Colonic mucosa (tissue), 4 donors: ENCODE measurements around the gene ICAM4. TPM values are rescaled to one million over a fixed set of nuclear protein-coding genes. Genes with fewer than 3 reads are reported as not detected.
"Not testable (repeated sequence)": the region's sequence is repeated elsewhere in the genome, so short reads cannot be mapped to it uniquely, and the experiment has no call there.

ENCODE experiments used
- DNase-seq: peaks from one replicate; pipeline ENCODE4 v3.0.0-alpha.2; 2020
- H3K27ac ChIP-seq: fragments of 200-600 bp; one replicate; pipeline ENCODE4 v1.8.0; 2021
- H3K27me3 ChIP-seq: fragments of 200-600 bp; one replicate; pipeline ENCODE4 v1.8.0; 2021
- H3K36me3 ChIP-seq: fragments of 200-600 bp; one replicate; pipeline ENCODE4 v1.8.0; 2021
- H3K4me1 ChIP-seq: fragments of 200-600 bp; one replicate; pipeline ENCODE4 v1.8.0; 2021; ENCODE audit warnings: mild to moderate bottlenecking
- H3K4me3 ChIP-seq: fragments of 200-600 bp; one replicate; pipeline ENCODE4 v1.8.0; 2021
- H3K9ac ChIP-seq, 2 donors: one replicate each; pipeline ENCODE4 v1.7.0; 2013; ENCODE audit warnings: control low read depth in 2 of 2, low read depth in 2 of 2, low read length in 2 of 2
- H3K9me3 ChIP-seq: fragments of 200-600 bp; one replicate; pipeline ENCODE4 v1.8.0; 2021
- CTCF ChIP-seq: fragments of 200-600 bp; IDR thresholded peaks from one replicate; pipeline ENCODE4 v1.8.0; 2022; ENCODE audit warnings: antibody characterized with exemption, mild to moderate bottlenecking
- intact Hi-C: fragments of 100-400 bp; cut with DNase I; formaldehyde crosslinking; loops from one replicate; pipeline ENCODE4 v1.14.1; 2022
- total RNA-seq, 2 donors: library from RNA; stranded (reverse); fragmentation: NEBNext Ultra II Directional in 1 of 2; extraction: Animal tissue kit (Norgen Biotek cat#: 25700) in 1 of 2; gene quantifications; one replicate each; pipeline ENCODE4 v1.2.1, GENCODE V29; 2021
- donor health status: healthy.
- donor health status: DM: no; HTN: no; CAD: no.
- donor health status: DM: no; HTN: no; CAD: no.

ICAM4 gene
- total RNA-seq, 2 donors from 2014 or later, result 0.19 to 0.37 TPM

DNA sequence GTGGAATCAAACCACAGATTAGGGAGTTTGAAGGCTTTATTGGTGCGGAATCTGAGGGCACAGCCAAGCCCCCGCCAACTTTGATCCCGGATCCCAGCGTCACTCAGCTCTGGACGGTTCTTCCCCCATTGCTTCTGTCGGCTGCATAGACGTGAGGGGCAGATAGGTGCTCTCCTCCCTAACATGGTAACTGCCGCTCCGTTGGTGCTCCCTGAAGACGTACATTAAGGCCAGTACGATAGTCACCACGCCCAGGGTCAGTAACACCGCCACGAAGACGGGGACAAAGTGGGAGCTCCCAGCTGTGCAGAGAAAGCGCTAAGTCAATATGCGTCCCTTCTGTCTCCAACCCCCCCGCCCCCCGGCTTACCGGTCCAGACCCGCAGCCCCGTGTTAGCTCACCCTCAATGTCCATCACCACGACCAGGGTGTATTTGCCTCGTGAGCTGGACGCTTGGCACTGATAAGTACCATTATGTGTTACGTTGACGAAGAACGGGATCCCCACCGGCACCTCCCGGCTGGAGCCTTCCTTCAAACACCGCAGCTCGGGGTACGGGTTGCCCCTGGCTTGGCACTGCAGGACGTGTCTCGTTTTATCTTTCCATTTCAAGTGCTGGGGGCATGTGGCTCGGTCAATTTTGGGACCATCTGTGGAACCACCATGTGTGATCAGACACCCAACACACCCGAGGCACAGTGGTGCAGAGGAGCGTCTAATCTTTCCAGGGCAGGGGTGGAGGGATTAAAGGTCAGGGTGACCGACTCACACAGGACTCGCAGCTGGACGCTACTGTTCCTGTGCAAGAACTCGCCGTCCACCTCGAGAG lies 47.2 kb downstream of the ICAM4 start:
- TF ChIP-seq CTCF, result no peak
- peak overlapping the region; percentile 85 for H3K4me3 ChIP-seq
- peak overlapping the region; percentile 84 for H3K27ac ChIP-seq
- no peaks in the 10 kb centered on the region for H3K27me3 ChIP-seq
- peaks cover 5% of the 10 kb centered on the region for H3K36me3 ChIP-seq
- no peaks in the 10 kb centered on the region for H3K9me3 ChIP-seq
- peaks cover 8% of the 10 kb centered on the region for H3K4me1 ChIP-seq
- DNase-seq, result peak; percentile 60
- H3K9ac ChIP-seq, result peak overlapping the region; percentile 56 to 73
- intact Hi-C loops, result loop anchor here (5.0 kb wide), 1 partner anchor 67 kb away; no protein-coding TSS in a partner anchor

DNA sequence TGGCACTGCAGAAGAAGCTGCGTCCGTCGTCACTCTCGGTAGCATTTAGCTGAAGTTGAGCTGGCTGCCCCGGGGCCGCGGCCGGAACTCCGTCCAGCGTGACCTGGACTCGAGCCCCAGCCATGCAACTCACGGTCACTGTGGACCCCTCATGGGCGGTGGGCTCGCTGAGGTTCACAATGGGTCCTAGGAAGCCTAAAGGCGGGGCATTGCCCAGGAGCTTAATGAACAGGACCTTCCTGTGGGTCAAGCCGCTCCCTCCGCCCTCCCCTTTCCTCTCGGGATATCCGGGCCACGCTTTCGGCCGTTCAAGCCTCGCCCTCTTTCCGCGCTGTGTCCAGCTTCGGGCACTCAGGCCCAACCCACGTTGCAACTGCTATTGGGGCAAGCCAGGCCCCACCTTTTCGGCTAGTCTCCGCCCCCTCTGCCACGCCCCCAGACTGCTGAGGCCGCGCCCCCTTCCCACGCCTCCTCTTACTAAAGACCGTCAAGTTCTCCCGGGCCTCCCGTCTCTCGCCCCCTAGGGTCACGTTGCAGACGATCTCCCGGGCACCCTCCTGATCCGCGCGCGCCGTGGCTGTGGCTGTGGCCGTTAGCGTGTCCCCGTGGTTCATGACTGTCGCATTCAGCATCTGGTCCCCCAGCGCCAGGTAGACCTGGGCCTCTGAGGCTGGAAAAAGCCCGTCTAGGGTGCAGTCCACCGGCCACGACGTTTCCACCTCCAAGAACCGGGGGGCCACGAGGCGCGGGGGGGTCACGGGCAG lies 48.0 kb downstream of the ICAM4 start:
- peak; percentile 99 for DNase-seq
- Histone ChIP-seq H3K27ac (peak overlapping the region; percentile 84), H3K9me3 (no peaks in the 10 kb centered on the region), H3K4me1 (peaks cover 8% of the 10 kb centered on the region), H3K9ac (peak overlapping the region; percentile 52 to 73), H3K4me3 (peak overlapping the region; percentile 85), H3K36me3 (peaks cover under 1% of the 10 kb centered on the region), H3K27me3 (no peaks in the 10 kb centered on the region)
- no peak for TF ChIP-seq CTCF
- intact Hi-C loops, result loop anchor here (5.0 kb wide), 2 partner anchors 48 to 67 kb away; partner anchors contain the start of gene TYK2

GRCh38 chr19:10335352-10335985 lies 48.7 kb downstream of the ICAM4 start:
- Histone ChIP-seq H3K27ac (no peak overlapping the region), H3K36me3 (no peaks in the 10 kb centered on the region), H3K4me3 (no peak overlapping the region), H3K4me1 (peaks cover 8% of the 10 kb centered on the region), H3K27me3 (no peaks in the 10 kb centered on the region), H3K9me3 (no peaks in the 10 kb centered on the region), H3K9ac (peak overlapping the region in 1 of 2 donors; percentile 73)
- intact Hi-C loops, result loop anchor here (5.0 kb wide), 1 partner anchor 47 kb away; the partner anchor contains the start of gene TYK2
- DNase-seq, result no peak
- TF ChIP-seq CTCF, result no peak

DNA sequence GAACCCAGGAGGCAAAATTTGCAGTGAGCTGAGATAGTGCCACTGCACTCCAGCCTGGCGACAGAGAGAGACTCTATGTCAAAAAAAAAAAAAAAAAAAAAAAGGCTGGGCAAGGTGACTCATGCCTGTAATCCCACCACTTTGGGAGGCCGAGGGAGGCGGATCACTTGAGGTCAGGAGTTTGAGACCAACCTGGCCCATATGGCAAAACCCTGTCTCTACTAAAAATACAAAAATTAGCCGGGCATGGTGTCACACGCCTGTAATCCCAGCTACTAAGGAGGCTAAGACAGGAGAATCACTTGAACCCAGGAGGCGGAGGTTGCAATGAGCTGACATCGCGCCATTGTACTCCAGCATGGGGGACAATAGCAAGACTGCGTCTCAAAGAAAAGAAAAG lies 50.0 kb downstream of the ICAM4 start:
- DNase-seq, H3K9me3 ChIP-seq, H3K9ac ChIP-seq, H3K27me3 ChIP-seq, H3K4me1 ChIP-seq, H3K4me3 ChIP-seq, H3K27ac ChIP-seq, H3K36me3 ChIP-seq: not testable (repeated sequence)
- intact Hi-C loops, result loop anchor here (5.0 kb wide), 1 partner anchor 46 kb away; the partner anchor contains the start of gene TYK2

Other genes with a start within 250 kb of the ICAM4 start
- gene SHFL, start 200.6 kb upstream of the ICAM4 start, total RNA-seq, result 10 to 100 TPM; 15.1 to 21.3 TPM
- gene ANGPTL6, start 184.3 kb upstream of the ICAM4 start, total RNA-seq, result under 1 TPM in 1 of 2 donors, not detected in 1; 0.21 TPM
- gene PPAN, start 180.6 kb upstream of the ICAM4 start, total RNA-seq, result 10 to 100 TPM; 21.6 to 53.8 TPM
- 10 to 100 TPM in 1 of 2 donors, 1 to 10 TPM in 1; 7.6 to 16.7 TPM for gene P2RY11, start 175.3 kb upstream of the ICAM4 start, total RNA-seq
- 100 to 1,000 TPM; 141 to 202 TPM for gene EIF3G, start 167.1 kb upstream of the ICAM4 start, total RNA-seq
- 100 to 1,000 TPM in 1 of 2 donors, 10 to 100 TPM in 1; 36.3 to 139 TPM for gene DNMT1, start 92.0 kb upstream of the ICAM4 start, total RNA-seq
- gene S1PR2, start 55.6 kb upstream of the ICAM4 start, total RNA-seq, result 1 to 10 TPM; 2.4 to 5.2 TPM
- 100 to 1,000 TPM in 1 of 2 donors, 10 to 100 TPM in 1; 48.9 to 116 TPM for gene MRPL4, start 34.7 kb upstream of the ICAM4 start, total RNA-seq
- 10 to 100 TPM in 1 of 2 donors, 1 to 10 TPM in 1; 3.5 to 13.1 TPM for gene ICAM1, start 15.8 kb upstream of the ICAM4 start, total RNA-seq
- gene ICAM5, start 3.0 kb downstream of the ICAM4 start, total RNA-seq, result 1 to 10 TPM in 1 of 2 donors, under 1 TPM in 1; 0.74 to 1.3 TPM
- 1 to 10 TPM in 1 of 2 donors, under 1 TPM in 1; 0.96 to 5.1 TPM for gene ZGLP1, start 22.9 kb downstream of the ICAM4 start, total RNA-seq
- gene FDX2, start 29.1 kb downstream of the ICAM4 start, total RNA-seq, result 10 to 100 TPM; 10.7 to 19.8 TPM
- 100 to 1,000 TPM in 1 of 2 donors, 10 to 100 TPM in 1; 67.1 to 101 TPM for gene RAVER1, start 46.6 kb downstream of the ICAM4 start, total RNA-seq
- 10 to 100 TPM; 27.2 to 31.8 TPM for gene ICAM3, start 52.7 kb downstream of the ICAM4 start, total RNA-seq
- 100 to 1,000 TPM in 1 of 2 donors, 10 to 100 TPM in 1; 76.3 to 148 TPM for gene TYK2, start 93.6 kb downstream of the ICAM4 start, total RNA-seq
- 100 to 1,000 TPM; 128 to 286 TPM for gene CDC37, start 116.6 kb downstream of the ICAM4 start, total RNA-seq
- gene PDE4A, start 133.6 kb downstream of the ICAM4 start, total RNA-seq, result 10 to 100 TPM in 1 of 2 donors, 1 to 10 TPM in 1; 8.6 to 13.8 TPM
- 10 to 100 TPM; 53.2 to 87.3 TPM for gene KEAP1, start 216.4 kb downstream of the ICAM4 start, total RNA-seq
- gene S1PR5, start 230.5 kb downstream of the ICAM4 start, total RNA-seq, result not detected